ENCODE measurements around the gene SPCS2. TPM values are rescaled to one million over a fixed set of nuclear protein-coding genes. Genes with fewer than 3 reads are reported as not detected.
"Not testable (repeated sequence)": the region's sequence is repeated elsewhere in the genome, so short reads cannot be mapped to it uniquely, and the experiment has no call there.

SPCS2 gene
- total and polyA plus RNA-seq, 8 donors, result 75.0 to 132 (median 103) TPM

DNA sequence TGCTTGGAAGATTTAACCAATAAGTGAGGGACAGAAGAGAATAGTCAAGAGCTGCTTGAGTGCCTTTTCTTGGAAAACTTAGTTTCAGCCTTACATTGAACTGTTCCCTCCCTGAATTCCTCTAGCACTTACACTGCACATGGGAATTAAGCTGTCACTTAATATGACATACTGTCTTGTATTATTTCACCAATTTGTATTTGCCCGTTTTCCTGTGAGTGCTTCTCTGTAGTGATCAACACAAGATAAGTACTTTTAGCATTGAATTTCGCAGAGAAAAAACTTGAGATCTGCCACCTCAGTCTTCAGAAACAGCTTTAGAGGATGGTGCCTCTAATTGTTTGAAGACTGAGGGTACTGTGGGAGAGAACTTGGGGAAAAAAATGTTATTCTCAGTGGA is 3.7 kb downstream of the SPCS2 start:
- 51 to 53% methylated on average over 2 of the region's 2 CpGs for WGBS, 2 donors
- Histone ChIP-seq H3K9me3 (no peaks in the 10 kb centered on the region), H3K4me1 (peaks cover 5 to 37% (median 27%) of the 10 kb centered on the region in 3 donors), H3K4me3 (no peak overlapping the region), H3K36me3 (no peaks in the 10 kb centered on the region), H3K27me3 (no peaks in the 10 kb centered on the region), H3K27ac (no peak overlapping the region)
- ATAC-seq (no peak), FAIRE-seq (no peak), DNase-seq (no peak)
- intact Hi-C loops (cut with DNase I), result no loop called here
- TF ChIP-seq, protein P1, sequence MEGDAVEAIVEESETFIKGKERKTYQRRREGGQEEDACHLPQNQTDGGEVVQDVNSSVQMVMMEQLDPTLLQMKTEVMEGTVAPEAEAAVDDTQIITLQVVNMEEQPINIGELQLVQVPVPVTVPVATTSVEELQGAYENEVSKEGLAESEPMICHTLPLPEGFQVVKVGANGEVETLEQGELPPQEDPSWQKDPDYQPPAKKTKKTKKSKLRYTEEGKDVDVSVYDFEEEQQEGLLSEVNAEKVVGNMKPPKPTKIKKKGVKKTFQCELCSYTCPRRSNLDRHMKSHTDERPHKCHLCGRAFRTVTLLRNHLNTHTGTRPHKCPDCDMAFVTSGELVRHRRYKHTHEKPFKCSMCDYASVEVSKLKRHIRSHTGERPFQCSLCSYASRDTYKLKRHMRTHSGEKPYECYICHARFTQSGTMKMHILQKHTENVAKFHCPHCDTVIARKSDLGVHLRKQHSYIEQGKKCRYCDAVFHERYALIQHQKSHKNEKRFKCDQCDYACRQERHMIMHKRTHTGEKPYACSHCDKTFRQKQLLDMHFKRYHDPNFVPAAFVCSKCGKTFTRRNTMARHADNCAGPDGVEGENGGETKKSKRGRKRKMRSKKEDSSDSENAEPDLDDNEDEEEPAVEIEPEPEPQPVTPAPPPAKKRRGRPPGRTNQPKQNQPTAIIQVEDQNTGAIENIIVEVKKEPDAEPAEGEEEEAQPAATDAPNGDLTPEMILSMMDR (IDR thresholded peaks at IDR 0.05), result no peak

DNA sequence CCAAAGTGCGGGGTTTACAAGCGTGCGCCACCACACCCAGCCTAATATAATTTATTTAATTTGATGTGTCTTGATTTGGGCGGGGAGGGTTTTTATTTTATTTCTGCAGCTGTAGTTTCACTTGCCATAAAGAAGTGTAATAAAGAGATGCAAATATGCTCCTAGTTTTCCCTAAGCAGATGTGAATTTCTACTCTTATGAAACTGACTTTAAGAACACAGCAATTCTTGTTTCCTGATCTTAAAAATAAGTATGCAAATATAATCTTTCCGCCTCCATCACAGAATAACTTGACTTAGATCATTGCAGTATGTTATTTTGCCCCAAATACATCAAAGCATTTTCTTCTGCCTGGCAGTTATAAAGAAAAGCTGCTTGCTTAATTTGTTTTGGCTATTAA is 4.4 kb downstream of the SPCS2 start:
- no peak overlapping the region for H3K4me3 ChIP-seq
- H3K27ac ChIP-seq, result no peak overlapping the region
- 91 to 96% methylated on average over 5 of the region's 5 CpGs for WGBS, 2 donors

DNA sequence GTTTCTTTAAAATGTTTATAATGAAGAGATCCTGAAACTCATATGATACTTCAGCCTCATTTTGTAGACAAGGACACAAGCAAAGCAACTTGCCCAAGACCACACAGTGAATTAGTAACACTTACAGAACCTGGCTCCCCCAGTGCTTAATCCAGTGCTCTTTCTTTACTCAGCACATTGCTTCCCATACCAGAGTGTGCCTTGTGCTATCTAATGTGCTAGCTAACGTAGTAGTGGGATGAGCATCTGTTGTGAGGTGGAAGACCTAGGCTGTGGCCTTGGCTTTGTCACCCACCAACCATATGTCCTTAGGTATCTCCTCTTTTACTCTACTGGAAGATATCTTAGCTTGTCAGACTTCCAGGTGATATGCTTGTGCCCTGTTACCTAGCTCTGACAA is 5.1 kb downstream of the SPCS2 start:
- TF ChIP-seq, protein P1 (IDR thresholded peaks at IDR 0.05), result no peak
- peaks cover 5 to 31% (median 27%) of the 10 kb centered on the region in 3 donors for H3K4me1 ChIP-seq
- no peaks in the 10 kb centered on the region for H3K9me3 ChIP-seq
- FAIRE-seq (no peak), DNase-seq (no peak), ATAC-seq (no peak)
- no peak overlapping the region for H3K27ac ChIP-seq
- intact Hi-C loops (cut with DNase I), result no loop called here
- WGBS, 2 donors, result 78 to 85% methylated on average over 1 of the region's 1 CpG
- no peak overlapping the region for H3K4me3 ChIP-seq
- H3K27me3 ChIP-seq, result no peaks in the 10 kb centered on the region
- no peaks in the 10 kb centered on the region for H3K36me3 ChIP-seq

More for the DNA sequence above, 4.4 kb downstream of the SPCS2 start:
- H3K9me3 ChIP-seq, result no peaks in the 10 kb centered on the region
- ATAC-seq, result no peak
- FAIRE-seq, result no peak
- TF ChIP-seq, protein P1 (IDR thresholded peaks at IDR 0.05), result no peak
- peaks cover 5 to 31% (median 27%) of the 10 kb centered on the region in 3 donors for H3K4me1 ChIP-seq
- no peaks in the 10 kb centered on the region for H3K36me3 ChIP-seq
- DNase-seq, result no peak
- H3K27me3 ChIP-seq, result no peaks in the 10 kb centered on the region
- intact Hi-C loops (cut with DNase I), result no loop called here

DNA sequence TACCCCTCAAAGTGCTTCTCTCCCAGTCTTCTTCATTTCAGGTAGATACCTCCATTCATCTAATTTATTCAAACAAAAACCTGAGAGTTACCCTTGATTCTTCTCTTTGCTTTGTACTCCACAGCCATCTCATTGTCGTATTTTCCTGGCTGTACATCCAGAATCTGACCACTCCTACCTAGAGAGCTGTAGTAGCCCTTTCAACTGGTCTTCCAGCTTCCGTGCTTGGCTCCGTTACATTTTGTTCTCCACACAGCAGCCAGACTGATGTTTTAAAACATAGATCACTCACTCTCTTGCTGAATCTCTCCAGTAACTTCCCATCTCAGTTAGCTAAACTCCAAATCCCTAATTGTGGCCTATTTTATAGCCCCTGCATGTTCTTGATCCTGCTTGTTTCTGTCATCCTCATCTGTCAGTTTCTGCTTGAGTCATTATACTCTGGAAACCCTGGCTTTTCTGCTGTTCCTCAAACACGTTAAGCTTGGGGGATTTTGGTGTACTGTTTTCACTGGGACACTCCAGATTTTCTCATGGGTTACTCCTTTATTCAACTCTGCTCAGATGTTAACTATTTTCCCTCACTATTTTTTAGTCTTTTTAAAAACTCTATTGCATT is 7.4 kb downstream of the SPCS2 start:
- ATAC-seq, result peak in 2 of 4 donors; percentile 20 to 38
- H3K36me3 ChIP-seq, result no peaks in the 10 kb centered on the region
- no peak for DNase-seq
- H3K4me3 ChIP-seq, result no peak overlapping the region
- H3K4me1 ChIP-seq, result peaks cover 5 to 35% (median 29%) of the 10 kb centered on the region in 3 donors
- WGBS, 2 donors, result 46 to 51% methylated on average over 4 of the region's 4 CpGs
- TF ChIP-seq, protein P1 (IDR thresholded peaks at IDR 0.05), result no peak
- H3K27me3 ChIP-seq, result no peaks in the 10 kb centered on the region
- H3K27ac ChIP-seq, result no peak overlapping the region
- no peaks in the 10 kb centered on the region for H3K9me3 ChIP-seq
- intact Hi-C loops (cut with DNase I), result no loop called here
- no peak for FAIRE-seq

DNA sequence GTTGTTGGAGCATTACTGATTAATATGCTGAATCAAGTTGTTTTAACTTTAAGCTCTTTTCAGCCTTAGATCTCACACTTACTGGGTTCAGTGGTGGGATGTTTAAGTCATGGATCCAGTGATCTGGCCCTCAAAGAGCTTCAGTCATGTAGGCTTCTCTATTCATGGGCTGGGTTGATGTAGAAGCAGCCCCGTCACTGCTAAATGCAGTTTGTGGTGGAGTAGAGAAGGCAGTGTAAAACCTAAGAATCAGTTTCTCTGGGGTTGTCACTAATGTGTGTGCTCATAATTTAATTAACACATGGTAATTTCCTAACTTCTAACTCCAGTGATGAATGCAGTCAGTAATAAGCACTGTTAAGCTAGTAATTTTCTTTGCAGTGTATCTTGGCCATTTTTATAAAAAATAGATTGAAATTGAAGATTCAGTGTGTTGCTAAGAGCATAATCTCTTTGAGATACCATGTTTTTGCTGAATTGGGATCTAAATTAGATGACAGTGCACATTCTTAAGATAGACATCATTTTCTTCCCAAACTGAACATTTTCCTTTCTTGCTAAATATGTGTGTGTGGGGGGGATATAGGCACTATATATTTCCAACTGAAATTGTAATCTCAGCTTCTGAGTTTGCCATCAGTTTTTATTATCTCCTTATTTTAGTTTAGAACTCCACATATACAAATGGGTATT is 9.0 kb downstream of the SPCS2 start:
- intact Hi-C loops (cut with DNase I), result no loop called here
- DNase-seq (no peak), ATAC-seq (no peak), FAIRE-seq (no peak)
- Histone ChIP-seq H3K4me3 (no peak overlapping the region), H3K27me3 (no peaks in the 10 kb centered on the region), H3K36me3 (no peaks in the 10 kb centered on the region), H3K4me1 (peaks cover 5 to 38% (median 35%) of the 10 kb centered on the region in 3 donors), H3K27ac (no peak overlapping the region), H3K9me3 (no peaks in the 10 kb centered on the region)
- WGBS, 2 donors, result 85 to 86% methylated on average over 1 of the region's 1 CpG
- TF ChIP-seq, protein P1 (IDR thresholded peaks at IDR 0.05), result no peak

DNA sequence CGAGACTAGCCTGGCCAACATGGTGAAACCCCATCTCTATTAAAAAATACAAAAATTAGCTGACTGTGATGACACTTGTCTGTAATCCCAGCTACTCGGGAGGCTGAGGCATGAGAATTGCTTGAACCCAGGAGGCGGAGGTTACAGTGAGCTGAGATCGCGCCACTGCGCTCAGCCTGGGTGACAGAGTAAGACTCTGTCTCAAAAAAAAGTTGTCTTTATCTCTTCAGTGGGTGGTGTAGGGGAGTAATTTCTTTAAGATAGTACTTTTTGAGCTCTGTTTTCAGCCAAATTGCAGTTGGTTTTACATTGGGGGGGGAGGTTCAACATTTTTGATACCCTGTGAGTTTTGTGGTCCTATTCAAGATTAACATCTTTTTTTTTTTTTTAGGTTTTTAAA is 11.1 kb downstream of the SPCS2 start:
- H3K4me3 ChIP-seq; H3K9me3 ChIP-seq; ATAC-seq; DNase-seq; H3K27ac ChIP-seq; H3K27me3 ChIP-seq; FAIRE-seq; H3K36me3 ChIP-seq; intact Hi-C loops (cut with DNase I): not testable (repeated sequence)
- H3K4me1 ChIP-seq, result peaks cover 8 to 46% (median 40%) of the 10 kb centered on the region in 3 donors
- WGBS, 2 donors, result 91 to 93% methylated on average over 6 of the region's 6 CpGs

Measured in pancreas (tissue), 10 donors.